CD4-positive, alpha-beta T cell (primary cell): ENCODE data around the gene GBA2. TPM values are rescaled to one million over a fixed set of nuclear protein-coding genes. Genes with fewer than 3 reads are reported as not detected.

Experiments used
- ATAC-seq: fragments of 200-7000 bp; cut with Tn5 transposase; one replicate; pipeline ENCODE4 v1.10.0; 2022; ENCODE audit warnings: mild to moderate bottlenecking; ENCODE audit not compliant: poor library complexity
- CTCF ChIA-PET: fragments of 350-600 bp; sonication (Branson Sonifier 250); formaldehyde crosslinking; loops from one replicate; lab custom pipeline; 2021; ENCODE audit warnings: antibody characterized with exemption, inconsistent platforms; lab: Charles Lee
- POLR2A ChIA-PET: fragments of 350-600 bp; sonication (Branson Sonifier 250); formaldehyde crosslinking; loops from one replicate; lab custom pipeline; 2021; ENCODE audit warnings: antibody characterized with exemption, inconsistent platforms; lab: Charles Lee
- DNase-seq, 14 experiments: peaks; one replicate each; pipeline ENCODE4 v3.0.0-alpha.2; 2013 to 2020; ENCODE audit warnings: mixed read lengths in 2 of 14
- H3K27ac ChIP-seq, 2 donors: one replicate each; pipeline versions ENCODE4 v1.5.1 to v1.7.0; 2013; ENCODE audit warnings: low read length in 2 of 2, low read depth in 1 of 2, mild to moderate bottlenecking in 1 of 2
- H3K27me3 ChIP-seq, 2 experiments: 1 replicate in 1 of 2; 2 replicates in 1 of 2; pipeline versions ENCODE4 v1.6.1 to v1.7.0; 2013; ENCODE audit warnings: low read length in 2 of 2, control low read depth in 1 of 2, mild to moderate bottlenecking in 1 of 2, moderate library complexity in 1 of 2; ENCODE audit not compliant: insufficient read depth in 2 of 2, control insufficient read depth in 1 of 2
- H3K36me3 ChIP-seq: one replicate; pipeline ENCODE4 v1.6.1; 2013; ENCODE audit warnings: low read length, control low read depth; ENCODE audit not compliant: insufficient read depth
- H3K4me1 ChIP-seq: one replicate; pipeline ENCODE4 v1.6.1; 2013; ENCODE audit warnings: low read length, control low read depth; ENCODE audit not compliant: insufficient read depth
- H3K4me3 ChIP-seq: one replicate; pipeline ENCODE4 v1.5.1; 2013; ENCODE audit warnings: mild to moderate bottlenecking, low read length, moderate library complexity
- H3K9me3 ChIP-seq, 2 experiments: 1 replicate in 1 of 2; 2 replicates in 1 of 2; pipeline versions ENCODE4 v1.6.1 to v1.7.0; 2013; ENCODE audit warnings: low read length in 2 of 2, mild to moderate bottlenecking in 2 of 2, control low read depth in 1 of 2, moderate library complexity in 1 of 2; ENCODE audit not compliant: control insufficient read depth in 1 of 2, insufficient read depth in 1 of 2
- H3K27ac Mint-ChIP-seq: one replicate; pipeline ENCODE4 v1.8.0; 2020; ENCODE audit warnings: mixed read lengths
- H3K27me3 Mint-ChIP-seq: one replicate; pipeline ENCODE4 v1.8.0; 2021; ENCODE audit warnings: mixed read lengths
- H3K36me3 Mint-ChIP-seq: one replicate; pipeline ENCODE4 v1.8.0; 2021; ENCODE audit warnings: low read depth, mixed read lengths
- H3K4me1 Mint-ChIP-seq: one replicate; pipeline ENCODE4 v1.8.0; 2021; ENCODE audit warnings: low read depth, mixed read lengths
- H3K4me3 Mint-ChIP-seq: one replicate; pipeline ENCODE4 v1.8.0; 2020; ENCODE audit warnings: mild to moderate bottlenecking, mixed read lengths
- H3K9me3 Mint-ChIP-seq: one replicate; pipeline ENCODE4 v1.8.0; 2020; ENCODE audit warnings: mixed read lengths
- CTCF ChIP-seq: fragments of 200-600 bp; IDR thresholded peaks from one replicate; pipeline ENCODE4 v1.8.0; 2022; ENCODE audit warnings: antibody characterized with exemption, mild to moderate bottlenecking
- intact Hi-C, 2 experiments: fragments of 100-400 bp; cut with DNase I in 1 of 2; cut with micrococcal nuclease in 1 of 2; formaldehyde crosslinking; loops; one replicate each; pipeline versions ENCODE4 v1.15.1 to v1.9.0; 2023 to 2025; cut with DNase I, micrococcal nuclease
- total RNA-seq, 174 experiments: library from RNA in 2 of 174; stranded (reverse) in 2 of 174; gene quantifications; one replicate each; pipeline ENCODE4 v1.2.3 and lab custom pipeline; 2021 to 2026

Gene GBA2
- total RNA-seq, 2 experiments from 2014 or later = 17.3 to 18.6 TPM

- Mint-ChIP-seq H3K4me1 (peaks cover 22% of the 10 kb centered on the region), H3K36me3 (peaks cover 35% of the 10 kb centered on the region), H3K4me3 (peak overlapping the region; percentile 90), H3K27ac (no peak overlapping the region), H3K9me3 (no peaks in the 10 kb centered on the region), H3K27me3 (no peaks in the 10 kb centered on the region)
- Histone ChIP-seq H3K4me3 (peak overlapping the region; percentile 91), H3K9me3 (no peaks in the 10 kb centered on the region), H3K27ac (peak overlapping the region; percentile 83 to 89), H3K36me3 (peaks cover 33% of the 10 kb centered on the region), H3K4me1 (peaks cover 78% of the 10 kb centered on the region), H3K27me3 (no peaks in the 10 kb centered on the region)
- no peak for TF ChIP-seq CTCF
- POLR2A ChIA-PET = interaction anchor here (0.9 to 3.9 kb wide), 26 partner anchors 8 to 1085 kb away, joined by 3 to 84 read pairs (median 8); partner anchors contain the start of genes ARHGEF39, CCDC107, CLTA and GALT
- peak in 3 of 14 experiments; percentile 8 to 38 (median 10) for DNase-seq
- intact Hi-C loops = loop anchor here (1.0 to 10.0 kb wide), 13 partner anchors 17 to 1033 kb away; partner anchors contain the start of genes GBA2 (in 2 of the 2), RGP1 (in 2 of the 2), ATOSB (in 1 of the 2) and DNAJB5 (in 1 of the 2)
- CTCF ChIA-PET = interaction anchor here (0.8 to 5.8 kb wide), 13 partner anchors 16 to 128 kb away, joined by 3 to 40 read pairs (median 6); partner anchors contain the start of genes CCDC107, GBA2, RGP1 and RMRP
- ATAC-seq = no peak
Observed at GRCh38 chr9:35731415-35732184, 17.4 kb downstream of the GBA2 start.

- DNase-seq (no peak), ATAC-seq (no peak)
- H3K4me3 Mint-ChIP-seq = no peak overlapping the region
- Histone ChIP-seq H3K4me1 (peaks cover 76% of the 10 kb centered on the region), H3K9me3 (no peaks in the 10 kb centered on the region), H3K27ac (peak overlapping the region; percentile 24 to 83), H3K4me3 (peak overlapping the region; percentile 91), H3K27me3 (no peaks in the 10 kb centered on the region), H3K36me3 (peaks cover 33% of the 10 kb centered on the region)
- TF ChIP-seq CTCF = no peak
- H3K36me3 Mint-ChIP-seq = peaks cover 34% of the 10 kb centered on the region
- ChIA-PET POLR2A (interaction anchor here (0.6 to 3.9 kb wide), 9 partner anchors 13 to 120 kb away, joined by 3 to 84 read pairs (median 13); partner anchors contain the start of genes CCDC107, GBA2, RGP1 and RMRP), CTCF (interaction anchor here (1.2 to 5.8 kb wide), 6 partner anchors 19 to 126 kb away, joined by 3 to 40 read pairs (median 15); partner anchors contain the start of genes CCDC107, RGP1 and RMRP)
- no peaks in the 10 kb centered on the region for H3K27me3 Mint-ChIP-seq
- no peak overlapping the region for H3K27ac Mint-ChIP-seq
- H3K4me1 Mint-ChIP-seq = peaks cover 14% of the 10 kb centered on the region
- intact Hi-C loops = loop anchor here (2.0 to 10.0 kb wide), 6 partner anchors 82 to 1034 kb away; partner anchors contain the start of genes ATOSB (in 1 of the 2), DNAJB5 (in 1 of the 2), SPAG8 (in 1 of the 2) and STOML2 (in 1 of the 2)
- no peaks in the 10 kb centered on the region for H3K9me3 Mint-ChIP-seq
Observed at GRCh38 chr9:35730486-35730854, 18.6 kb downstream of the GBA2 start.

- DNase-seq (peak in 4 of 14 experiments; percentile 37 to 76 (median 68)), ATAC-seq (no peak)
- H3K9me3 ChIP-seq = no peaks in the 10 kb centered on the region
- Mint-ChIP-seq H3K36me3 (peaks cover 31% of the 10 kb centered on the region), H3K4me3 (no peak overlapping the region), H3K27ac (no peak overlapping the region), H3K4me1 (peaks cover 15% of the 10 kb centered on the region), H3K9me3 (no peaks in the 10 kb centered on the region), H3K27me3 (no peaks in the 10 kb centered on the region)
- H3K27ac ChIP-seq = peak overlapping the region in 1 of 2 donors; percentile 83
- peaks cover 33% of the 10 kb centered on the region for H3K36me3 ChIP-seq
- POLR2A ChIA-PET = interaction anchor here (0.6 to 3.9 kb wide), 11 partner anchors 18 to 119 kb away, joined by 3 to 84 read pairs (median 12); partner anchors contain the start of genes CCDC107, GBA2, RGP1 and RMRP
- H3K4me1 ChIP-seq = peaks cover 76% of the 10 kb centered on the region
- CTCF ChIA-PET = interaction anchor here (1.2 to 5.8 kb wide), 7 partner anchors 20 to 126 kb away, joined by 3 to 40 read pairs (median 13); partner anchors contain the start of genes CCDC107, RGP1 and RMRP
- peak; percentile 33 for TF ChIP-seq CTCF
- no peaks in the 10 kb centered on the region for H3K27me3 ChIP-seq
- intact Hi-C loops = loop anchor here (2.0 to 10.0 kb wide), 6 partner anchors 82 to 1035 kb away; partner anchors contain the start of genes ATOSB (in 1 of the 2), DNAJB5 (in 1 of the 2), SPAG8 (in 1 of the 2) and STOML2 (in 1 of the 2)
- peak overlapping the region; percentile 91 for H3K4me3 ChIP-seq
Observed at GRCh38 chr9:35729700-35730485, 19.1 kb downstream of the GBA2 start.
